ENCODE results near the gene MED19.

MED19 gene

GRCh38 chr11:57668434-57668782 is 43.6 kb downstream of the MED19 start:
- TF ChIP-seq, protein P1, sequence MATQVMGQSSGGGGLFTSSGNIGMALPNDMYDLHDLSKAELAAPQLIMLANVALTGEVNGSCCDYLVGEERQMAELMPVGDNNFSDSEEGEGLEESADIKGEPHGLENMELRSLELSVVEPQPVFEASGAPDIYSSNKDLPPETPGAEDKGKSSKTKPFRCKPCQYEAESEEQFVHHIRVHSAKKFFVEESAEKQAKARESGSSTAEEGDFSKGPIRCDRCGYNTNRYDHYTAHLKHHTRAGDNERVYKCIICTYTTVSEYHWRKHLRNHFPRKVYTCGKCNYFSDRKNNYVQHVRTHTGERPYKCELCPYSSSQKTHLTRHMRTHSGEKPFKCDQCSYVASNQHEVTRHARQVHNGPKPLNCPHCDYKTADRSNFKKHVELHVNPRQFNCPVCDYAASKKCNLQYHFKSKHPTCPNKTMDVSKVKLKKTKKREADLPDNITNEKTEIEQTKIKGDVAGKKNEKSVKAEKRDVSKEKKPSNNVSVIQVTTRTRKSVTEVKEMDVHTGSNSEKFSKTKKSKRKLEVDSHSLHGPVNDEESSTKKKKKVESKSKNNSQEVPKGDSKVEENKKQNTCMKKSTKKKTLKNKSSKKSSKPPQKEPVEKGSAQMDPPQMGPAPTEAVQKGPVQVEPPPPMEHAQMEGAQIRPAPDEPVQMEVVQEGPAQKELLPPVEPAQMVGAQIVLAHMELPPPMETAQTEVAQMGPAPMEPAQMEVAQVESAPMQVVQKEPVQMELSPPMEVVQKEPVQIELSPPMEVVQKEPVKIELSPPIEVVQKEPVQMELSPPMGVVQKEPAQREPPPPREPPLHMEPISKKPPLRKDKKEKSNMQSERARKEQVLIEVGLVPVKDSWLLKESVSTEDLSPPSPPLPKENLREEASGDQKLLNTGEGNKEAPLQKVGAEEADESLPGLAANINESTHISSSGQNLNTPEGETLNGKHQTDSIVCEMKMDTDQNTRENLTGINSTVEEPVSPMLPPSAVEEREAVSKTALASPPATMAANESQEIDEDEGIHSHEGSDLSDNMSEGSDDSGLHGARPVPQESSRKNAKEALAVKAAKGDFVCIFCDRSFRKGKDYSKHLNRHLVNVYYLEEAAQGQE (IDR thresholded peaks at IDR 0.05; ENCODE audit: insufficient read depth in 1 of 2, low read depth in 2 of 2, low read length in 2 of 2), result no peak
- TF ChIP-seq SIN3A (IDR thresholded peaks at IDR 0.05; ENCODE audit: borderline replicate concordance, insufficient read depth, low read length) (no peak), POLR2AphosphoS5 (IDR thresholded peaks at IDR 0.05; ENCODE audit: low read depth, low read length) (no peak; the same call in 1 of the 2 replicates), FOXP2 (optimal IDR thresholded peaks at IDR 0.05; ENCODE audit: borderline replicate concordance, extremely low read depth, extremely low read length, insufficient read depth) (no peak), TAF1 (IDR thresholded peaks at IDR 0.05; ENCODE audit: borderline replicate concordance, insufficient read depth, low read length) (no peak)

- TF ChIP-seq, protein P1 (IDR thresholded peaks at IDR 0.05; ENCODE audit: insufficient read depth in 1 of 2, low read depth in 2 of 2, low read length in 2 of 2), result 0 out of 4 replicates have a peak, but pooled peaks of 1 of the 2 experiments have one; percentile 42
- peak; percentile 64 for TF ChIP-seq FOXP2 (optimal IDR thresholded peaks at IDR 0.05; ENCODE audit: borderline replicate concordance, extremely low read depth, extremely low read length, insufficient read depth)
- 0 out of 2 replicates have a peak, but pooled peaks have one; percentile 66 for TF ChIP-seq SIN3A (IDR thresholded peaks at IDR 0.05; ENCODE audit: borderline replicate concordance, insufficient read depth, low read length)
- TF ChIP-seq POLR2AphosphoS5 (IDR thresholded peaks at IDR 0.05; ENCODE audit: low read depth, low read length), result peak; percentile 81
- TF ChIP-seq TAF1 (IDR thresholded peaks at IDR 0.05; ENCODE audit: borderline replicate concordance, insufficient read depth, low read length), result peak; percentile 88
Observed at GRCh38 chr11:57667736-57668433, 44.1 kb downstream of the MED19 start, which contains the start of gene ZDHHC5. Gene ZDHHC5, plus strand, starts transcription at chr11:57668114. Its CDS starts 4,977 bp downstream, at chr11:57673091.

DNA sequence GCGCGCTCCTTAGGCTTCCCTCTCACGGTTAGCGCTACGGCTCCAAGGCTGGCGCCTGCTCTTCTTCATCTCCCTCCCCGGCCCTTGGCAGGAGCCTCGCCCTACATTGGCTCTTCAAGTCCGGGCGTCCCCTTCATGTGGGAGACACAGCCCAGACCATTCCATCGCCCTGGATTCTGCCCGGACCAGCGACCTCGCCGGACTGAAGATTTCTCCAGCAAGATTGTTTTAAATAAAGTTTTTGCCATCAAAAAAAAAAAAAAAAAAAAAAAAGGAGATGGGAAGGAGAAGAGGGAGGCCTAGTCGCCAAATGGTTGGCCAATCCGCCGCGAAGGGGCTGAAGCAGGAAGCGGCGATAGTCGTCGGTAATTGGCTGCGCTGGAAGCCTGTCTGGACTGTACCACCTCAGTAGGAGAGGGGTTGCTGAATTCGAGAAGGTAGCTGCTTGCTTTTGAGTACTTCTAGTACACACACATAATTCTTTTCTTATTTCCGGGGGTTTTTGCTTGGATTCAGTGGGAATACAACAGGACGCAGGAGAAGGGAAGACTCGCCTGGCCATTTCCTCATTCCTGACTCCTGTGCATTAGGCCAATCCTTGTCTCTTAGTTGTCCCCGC is 44.8 kb downstream of the MED19 start:
- TF ChIP-seq POLR2AphosphoS5 (IDR thresholded peaks at IDR 0.05; ENCODE audit: low read depth, low read length) (peak; percentile 88), TAF1 (IDR thresholded peaks at IDR 0.05; ENCODE audit: borderline replicate concordance, insufficient read depth, low read length) (peak; percentile 89), SIN3A (IDR thresholded peaks at IDR 0.05; ENCODE audit: borderline replicate concordance, insufficient read depth, low read length) (no peak; the same call in 1 of the 2 replicates)

DNA sequence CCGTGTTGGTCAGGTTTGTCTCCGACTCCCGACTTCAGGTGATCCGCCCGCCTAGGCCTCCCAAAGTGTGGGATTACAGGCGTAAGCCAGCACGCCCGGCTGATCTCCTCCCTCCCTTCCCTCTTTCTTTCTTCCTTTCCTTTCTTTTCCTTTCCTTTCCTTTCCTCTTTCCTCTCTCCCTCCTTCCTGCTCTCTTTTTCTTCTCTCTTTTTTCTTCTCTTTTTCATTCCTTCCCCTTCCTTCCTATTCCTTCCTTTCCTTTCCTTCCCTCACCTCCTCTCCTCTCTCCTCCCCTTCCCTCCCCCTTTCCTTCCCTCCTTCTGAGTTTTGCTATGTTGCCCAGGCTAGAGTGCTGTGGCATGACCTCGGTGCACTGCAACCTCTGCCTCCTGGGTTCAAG is 48.0 kb downstream of the MED19 start:
- TF ChIP-seq SIN3A (IDR thresholded peaks at IDR 0.05; ENCODE audit: borderline replicate concordance, insufficient read depth, low read length), result no peak
- no peak for TF ChIP-seq TAF1 (IDR thresholded peaks at IDR 0.05; ENCODE audit: borderline replicate concordance, insufficient read depth, low read length)
- no peak for TF ChIP-seq FOXP2 (optimal IDR thresholded peaks at IDR 0.05; ENCODE audit: borderline replicate concordance, extremely low read depth, extremely low read length, insufficient read depth)

DNA sequence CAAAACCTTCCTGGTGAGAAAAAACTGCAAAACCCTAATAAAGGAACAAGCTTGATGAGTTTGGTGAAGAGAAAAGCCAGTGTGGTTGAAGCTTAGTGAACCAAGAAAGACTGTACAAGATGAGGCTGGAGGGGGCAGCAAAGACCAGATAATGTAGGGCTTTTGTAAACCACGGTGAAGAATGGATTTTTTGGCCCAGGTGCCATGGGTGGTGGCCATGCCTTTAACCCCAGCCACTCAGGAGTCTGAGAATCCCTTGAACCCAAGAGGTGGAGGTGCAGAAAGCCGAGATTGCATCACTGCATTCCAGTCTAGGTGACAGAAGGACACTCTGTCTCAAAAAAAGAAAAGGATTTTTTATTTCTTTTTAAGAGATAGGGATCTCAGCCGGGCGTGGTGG is 49.1 kb downstream of the MED19 start:
- no peak for TF ChIP-seq TAF1 (IDR thresholded peaks at IDR 0.05; ENCODE audit: borderline replicate concordance, insufficient read depth, low read length)
- no peak for TF ChIP-seq FOXP2 (optimal IDR thresholded peaks at IDR 0.05; ENCODE audit: borderline replicate concordance, extremely low read depth, extremely low read length, insufficient read depth)
- TF ChIP-seq, protein P1 (IDR thresholded peaks at IDR 0.05; ENCODE audit: insufficient read depth in 1 of 2, low read depth in 2 of 2, low read length in 2 of 2), result no peak
- TF ChIP-seq SIN3A (IDR thresholded peaks at IDR 0.05; ENCODE audit: borderline replicate concordance, insufficient read depth, low read length), result no peak
- no peak for TF ChIP-seq POLR2AphosphoS5 (IDR thresholded peaks at IDR 0.05; ENCODE audit: low read depth, low read length)

- TF ChIP-seq POLR2AphosphoS5 (IDR thresholded peaks at IDR 0.05; ENCODE audit: low read depth, low read length) (no peak), FOXP2 (optimal IDR thresholded peaks at IDR 0.05; ENCODE audit: borderline replicate concordance, extremely low read depth, extremely low read length, insufficient read depth) (no peak), TAF1 (IDR thresholded peaks at IDR 0.05; ENCODE audit: borderline replicate concordance, insufficient read depth, low read length) (no peak), SIN3A (IDR thresholded peaks at IDR 0.05; ENCODE audit: borderline replicate concordance, insufficient read depth, low read length) (no peak)
- TF ChIP-seq, protein P1 (IDR thresholded peaks at IDR 0.05; ENCODE audit: insufficient read depth in 1 of 2, low read depth in 2 of 2, low read length in 2 of 2), result no peak
Observed at GRCh38 chr11:57659669-57660068, 52.3 kb downstream of the MED19 start.
